ENCODE data around the gene CAMK2B. TPM values are rescaled to one million over a fixed set of nuclear protein-coding genes. Genes with fewer than 3 reads are reported as not detected.

Gene CAMK2B
- total RNA-seq, 1 experiment from 2014 or later, result 0.13 TPM

GRCh38 chr7:44323381-44324203, 1.8 kb downstream of the CAMK2B start:
- Histone ChIP-seq H3K27me3 (replicated peaks; ENCODE audit: insufficient read depth, low read depth, low read length, poor library complexity) (peaks cover 36% of the 10 kb centered on the region), H3K36me3 (ENCODE audit: insufficient read depth, low read length, poor library complexity, severe bottlenecking) (no peaks in the 10 kb centered on the region), H3K4me1 (ENCODE audit: insufficient read depth, low read length, poor library complexity, severe bottlenecking) (no peaks in the 10 kb centered on the region), H3K27ac (ENCODE audit: low read depth, low read length, poor library complexity, severe bottlenecking) (no peak overlapping the region), H3K4me3 (ENCODE audit: low read depth, low read length, poor library complexity, severe bottlenecking) (no peak overlapping the region), H3K9me3 (ENCODE audit: low read depth, low read length, poor library complexity, severe bottlenecking) (no peaks in the 10 kb centered on the region)
- CTCF ChIA-PET, result no interaction called here
- no TSS peak for BruUV-seq (replicated peaks)
- DNase-seq (ENCODE audit: low spot score), result no peak
- POLR2A ChIA-PET (ENCODE audit: low non-redundant PET), result no interaction called here
- intact Hi-C loops (cut with micrococcal nuclease; ENCODE audit: unreplicated experiment), result no loop called here
- TF ChIP-seq EZH2 (IDR thresholded peaks at IDR 0.05; ENCODE audit: borderline replicate concordance, low read depth, low read length, poor library complexity, severe bottlenecking) (no peak), CTCF (conservative IDR thresholded peaks at IDR 0.05; ENCODE audit: low read depth, low read length) (no peak)

- no peaks in the 10 kb centered on the region for H3K36me3 ChIP-seq (ENCODE audit: insufficient read depth, low read length, poor library complexity, severe bottlenecking)
- H3K4me3 ChIP-seq (ENCODE audit: low read depth, low read length, poor library complexity, severe bottlenecking), result no peak overlapping the region
- no peak for DNase-seq (ENCODE audit: low spot score)
- intact Hi-C loops (cut with micrococcal nuclease; ENCODE audit: unreplicated experiment), result no loop called here
- BruUV-seq (replicated peaks), result no TSS peak
- ChIA-PET CTCF (no interaction called here), POLR2A (ENCODE audit: low non-redundant PET) (no interaction called here)
- no peaks in the 10 kb centered on the region for H3K4me1 ChIP-seq (ENCODE audit: insufficient read depth, low read length, poor library complexity, severe bottlenecking)
- H3K27me3 ChIP-seq (replicated peaks; ENCODE audit: insufficient read depth, low read depth, low read length, poor library complexity), result peaks cover 36% of the 10 kb centered on the region
- H3K27ac ChIP-seq (ENCODE audit: low read depth, low read length, poor library complexity, severe bottlenecking), result no peak overlapping the region
- TF ChIP-seq EZH2 (IDR thresholded peaks at IDR 0.05; ENCODE audit: borderline replicate concordance, low read depth, low read length, poor library complexity, severe bottlenecking) (no peak), CTCF (conservative IDR thresholded peaks at IDR 0.05; ENCODE audit: low read depth, low read length) (no peak)
- H3K9me3 ChIP-seq (ENCODE audit: low read depth, low read length, poor library complexity, severe bottlenecking), result no peaks in the 10 kb centered on the region
These were observed 2.6 kb downstream of the CAMK2B start for GRCh38 chr7:44322631-44323363.

GRCh38 chr7:44321796-44322195, 3.6 kb downstream of the CAMK2B start:
- TF ChIP-seq CTCF (conservative IDR thresholded peaks at IDR 0.05; ENCODE audit: low read depth, low read length) (no peak), EZH2 (IDR thresholded peaks at IDR 0.05; ENCODE audit: borderline replicate concordance, low read depth, low read length, poor library complexity, severe bottlenecking) (no peak)
- BruUV-seq (replicated peaks), result no TSS peak
- DNase-seq (ENCODE audit: low spot score), result no peak
- H3K9me3 ChIP-seq (ENCODE audit: low read depth, low read length, poor library complexity, severe bottlenecking), result no peaks in the 10 kb centered on the region
- no peak overlapping the region for H3K4me3 ChIP-seq (ENCODE audit: low read depth, low read length, poor library complexity, severe bottlenecking)
- no peaks in the 10 kb centered on the region for H3K36me3 ChIP-seq (ENCODE audit: insufficient read depth, low read length, poor library complexity, severe bottlenecking)
- no peaks in the 10 kb centered on the region for H3K4me1 ChIP-seq (ENCODE audit: insufficient read depth, low read length, poor library complexity, severe bottlenecking)
- no peak overlapping the region for H3K27ac ChIP-seq (ENCODE audit: low read depth, low read length, poor library complexity, severe bottlenecking)
- intact Hi-C loops (cut with micrococcal nuclease; ENCODE audit: unreplicated experiment), result no loop called here
- peaks cover 32% of the 10 kb centered on the region for H3K27me3 ChIP-seq (replicated peaks; ENCODE audit: insufficient read depth, low read depth, low read length, poor library complexity)
- POLR2A ChIA-PET (ENCODE audit: low non-redundant PET), result no interaction called here
- CTCF ChIA-PET, result no interaction called here
